ENCODE results near the gene SMURF2. TPM values are rescaled to one million over a fixed set of nuclear protein-coding genes. Genes with fewer than 3 reads are reported as not detected.

The SMURF2 gene
- total and polyA plus RNA-seq, 2 of the 4 experiments (the other 2 are of a cell fraction): 131 to 774 TPM

- peaks cover 6 to 39% of the 10 kb centered on the region in 2 experiments for H3K79me1 ChIP-seq (ENCODE audit: low read depth in 1 of 2, low read length in 2 of 2)
- H3K27ac ChIP-seq (ENCODE audit: insufficient read depth, low read length): peak overlapping the region; percentile 98
- peak overlapping the region; percentile 92 for H2BK5ac ChIP-seq (ENCODE audit: low read depth, low read length, poor library complexity, severe bottlenecking)
- peak overlapping the region; percentile 100 for H2BK20ac ChIP-seq (ENCODE audit: low read depth, low read length)
- TF ChIP-seq RFX5 (IDR thresholded peaks at IDR 0.05; ENCODE audit: low read depth, low read length): no peak
- peak; percentile 73 for TF ChIP-seq MAFK (IDR thresholded peaks at IDR 0.05; ENCODE audit: low read depth, low read length)
- peak overlapping the region; percentile 85 to 95 for H4K8ac ChIP-seq (ENCODE audit: low read depth in 2 of 2, low read length in 2 of 2)
- peak overlapping the region; percentile 30 for H3K9ac ChIP-seq (ENCODE audit: low read depth, low read length)
- H3K14ac ChIP-seq (replicated peaks; ENCODE audit: low read depth, low read length): peak overlapping the region; percentile 100
- no peaks in the 10 kb centered on the region; the same call in 1 of the 2 replicates for H3K9me3 ChIP-seq (ENCODE audit: control insufficient read depth, insufficient read depth, low read length)
- BruUV-seq (replicated peaks): TSS peak; percentile 71
- H2BK15ac ChIP-seq (ENCODE audit: low read depth, low read length): peak overlapping the region; percentile 100
- peak overlapping the region; percentile 63 for H2AK9ac ChIP-seq (replicated peaks; ENCODE audit: low read depth, low read length, poor library complexity)
- H3K9me1 ChIP-seq (ENCODE audit: insufficient read depth, low read length): peaks cover 26% of the 10 kb centered on the region
- peak overlapping the region; percentile 97 for H2BK120ac ChIP-seq (ENCODE audit: low read depth, low read length)
- H2AFZ ChIP-seq (replicated peaks; ENCODE audit: low read length, poor library complexity): peak overlapping the region; percentile 46
- peak overlapping the region; percentile 95 for H3K4ac ChIP-seq (ENCODE audit: low read depth, low read length)
- ATAC-seq (ENCODE audit: low read depth): no peak
- 64% methylated on average over 6 of the region's 8 CpGs; no CpG with 5 or more reads in 1 of the 2 experiments for WGBS, 2 experiments (ENCODE audit: extremely low coverage in 2 of 2, insufficient read length in 1 of 2)
- H4K91ac ChIP-seq (ENCODE audit: insufficient read depth, low read depth, low read length): peak overlapping the region; percentile 100
- ChIA-PET CTCF (no interaction called here), POLR2A (ENCODE audit: unreplicated experiment) (no interaction called here)
- peak overlapping the region; percentile 98 for H3K18ac ChIP-seq (ENCODE audit: low read depth, low read length)
- H3K27me3 ChIP-seq (ENCODE audit: control insufficient read depth, insufficient read depth, low read length): no peaks in the 10 kb centered on the region
- H3K4me3 ChIP-seq (ENCODE audit: insufficient read depth, low read depth, low read length): no peak overlapping the region
- no peaks in the 10 kb centered on the region for H3K36me3 ChIP-seq (ENCODE audit: control insufficient read depth, insufficient read depth, low read length)
- dilution Hi-C loops (cut with HindIII; ENCODE audit: low sequenced_read_pairs, unreplicated experiment) (no loop called here), in situ Hi-C loops (cut with MboI; ENCODE audit: low sequenced_read_pairs) (no loop called here), intact Hi-C loops (cut with micrococcal nuclease) (loop anchor here (1.0 to 5.0 kb wide), 2 partner anchors 24 to 44 kb away; partner anchors contain the start of gene SMURF2)
- DNase-seq: no peak
- no peaks in the 10 kb centered on the region for H4K20me1 ChIP-seq (ENCODE audit: insufficient read depth, low read length)
- H3K56ac ChIP-seq (ENCODE audit: extremely low read depth, insufficient read depth, low read length): peak overlapping the region; percentile 93
- H3K4me1 ChIP-seq (ENCODE audit: control insufficient read depth, insufficient read depth, low read length): peaks cover 20% of the 10 kb centered on the region
- peak overlapping the region; percentile 68 for H3K4me2 ChIP-seq (ENCODE audit: low read depth, low read length)
- H4K5ac ChIP-seq (ENCODE audit: low read depth, low read length): peak overlapping the region; percentile 98
- H3K23ac ChIP-seq (ENCODE audit: low read depth, low read length): peak overlapping the region; percentile 91
- peak overlapping the region; percentile 100 for H2AK5ac ChIP-seq (ENCODE audit: low read depth, low read length)
These were observed 44.3 kb upstream of the SMURF2 start for GRCh38 chr17:64706224-64707049.

Data from IMR-90 (cell line).